GM19099 (cell line): ENCODE results near the gene TGFB2.

Source experiments
- POLR2A ChIP-seq: IDR thresholded peaks from 3 replicates; pipeline ENCODE4 v1.6.1; 2011; ENCODE audit warnings: low read depth; ENCODE audit not compliant: insufficient read length; ENCODE audit errors: extremely low read depth

The TGFB2 gene

GRCh38 chr1:218464871-218465270 is 119.7 kb downstream of the TGFB2 start:
- no peak for TF ChIP-seq POLR2A

GRCh38 chr1:218466341-218467010 is 121.3 kb downstream of the TGFB2 start:
- no peak for TF ChIP-seq POLR2A

- TF ChIP-seq POLR2A, result no peak
Observed at GRCh38 chr1:218467101-218468072, 122.3 kb downstream of the TGFB2 start.

- TF ChIP-seq POLR2A, result no peak
Observed at GRCh38 chr1:218468711-218469110, 123.6 kb downstream of the TGFB2 start.

GRCh38 chr1:218472885-218473284 is 127.7 kb downstream of the TGFB2 start:
- no peak for TF ChIP-seq POLR2A

- TF ChIP-seq POLR2A, result no peak
Observed at GRCh38 chr1:218473522-218473921, 128.4 kb downstream of the TGFB2 start.

GRCh38 chr1:218474128-218474527 is 129.0 kb downstream of the TGFB2 start:
- TF ChIP-seq POLR2A, result no peak

GRCh38 chr1:218475275-218475674 is 130.1 kb downstream of the TGFB2 start:
- no peak for TF ChIP-seq POLR2A

GRCh38 chr1:218475699-218476098 is 130.6 kb downstream of the TGFB2 start:
- TF ChIP-seq POLR2A, result no peak

GRCh38 chr1:218476385-218476784 is 131.2 kb downstream of the TGFB2 start:
- no peak for TF ChIP-seq POLR2A

GRCh38 chr1:218478336-218478735 is 133.2 kb downstream of the TGFB2 start:
- TF ChIP-seq POLR2A, result no peak

- no peak for TF ChIP-seq POLR2A
Observed at GRCh38 chr1:218479436-218480115, 134.4 kb downstream of the TGFB2 start.

- TF ChIP-seq POLR2A, result no peak
Observed at GRCh38 chr1:218480137-218480536, 135.0 kb downstream of the TGFB2 start.

- TF ChIP-seq POLR2A, result no peak
Observed at GRCh38 chr1:218480588-218481099, 135.5 kb downstream of the TGFB2 start.

GRCh38 chr1:218481116-218481775 is 136.1 kb downstream of the TGFB2 start:
- no peak for TF ChIP-seq POLR2A
